ENCODE data around the gene PRIM2.
"Not testable (repeated sequence)": the region's sequence is repeated elsewhere in the genome, so short reads cannot be mapped to it uniquely, and the experiment has no call there.

GRCh38 chr6:57577023-57577422, 259.6 kb downstream of the PRIM2 start:
- TF ChIP-seq CTCF (conservative IDR thresholded peaks at IDR 0.05; ENCODE audit: low read depth in 2 of 2); EZH2 (IDR thresholded peaks at IDR 0.05; ENCODE audit: low read depth, unreplicated experiment); CREB1 (CRISPR knock-in tag; IDR thresholded peaks at IDR 0.05; ENCODE audit: low read depth); EZH2phosphoT487 (IDR thresholded peaks at IDR 0.05; ENCODE audit: unreplicated experiment); REST (IDR thresholded peaks at IDR 0.05; ENCODE audit: unreplicated experiment); POLR2AphosphoS5 (IDR thresholded peaks at IDR 0.05; ENCODE audit: low read depth); NANOG (IDR thresholded peaks at IDR 0.05; ENCODE audit: borderline replicate concordance); STAT1 (IDR thresholded peaks at IDR 0.05; ENCODE audit: unreplicated experiment); ZNF331 (CRISPR knock-in tag; IDR thresholded peaks at IDR 0.05; ENCODE audit: low read depth); JUNB (IDR thresholded peaks at IDR 0.05; ENCODE audit: unreplicated experiment); ZNF114 (CRISPR knock-in tag; IDR thresholded peaks at IDR 0.05): not testable (repeated sequence)

Measured in GM23338 (cell line).